Measurements from ENCODE around the gene H2BK1.

DNA sequence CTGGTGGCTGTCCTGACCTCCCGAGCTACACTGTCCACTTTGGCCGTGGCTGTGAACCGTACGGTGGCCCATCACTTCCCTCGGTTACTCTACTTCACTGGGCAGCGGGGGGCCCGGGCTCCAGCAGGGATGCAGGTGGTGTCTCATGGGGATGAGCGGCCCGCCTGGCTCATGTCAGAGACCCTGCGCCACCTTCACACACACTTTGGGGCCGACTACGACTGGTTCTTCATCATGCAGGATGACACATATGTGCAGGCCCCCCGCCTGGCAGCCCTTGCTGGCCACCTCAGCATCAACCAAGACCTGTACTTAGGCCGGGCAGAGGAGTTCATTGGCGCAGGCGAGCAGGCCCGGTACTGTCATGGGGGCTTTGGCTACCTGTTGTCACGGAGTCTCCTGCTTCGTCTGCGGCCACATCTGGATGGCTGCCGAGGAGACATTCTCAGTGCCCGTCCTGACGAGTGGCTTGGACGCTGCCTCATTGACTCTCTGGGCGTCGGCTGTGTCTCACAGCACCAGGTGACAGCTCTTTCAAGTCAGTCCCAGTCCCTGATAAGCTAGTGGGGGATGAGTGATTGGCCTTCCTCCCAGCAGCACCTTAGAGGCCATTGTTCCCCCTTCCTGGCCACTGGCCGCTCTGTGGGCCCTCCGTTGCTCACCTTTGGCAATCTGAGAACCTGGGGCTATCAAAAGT lies 25.0 kb upstream of the H2BK1 start:
- TF ChIP-seq EP300 (IDR thresholded peaks at IDR 0.05) = no peak
- TF ChIP-seq, protein P1, sequence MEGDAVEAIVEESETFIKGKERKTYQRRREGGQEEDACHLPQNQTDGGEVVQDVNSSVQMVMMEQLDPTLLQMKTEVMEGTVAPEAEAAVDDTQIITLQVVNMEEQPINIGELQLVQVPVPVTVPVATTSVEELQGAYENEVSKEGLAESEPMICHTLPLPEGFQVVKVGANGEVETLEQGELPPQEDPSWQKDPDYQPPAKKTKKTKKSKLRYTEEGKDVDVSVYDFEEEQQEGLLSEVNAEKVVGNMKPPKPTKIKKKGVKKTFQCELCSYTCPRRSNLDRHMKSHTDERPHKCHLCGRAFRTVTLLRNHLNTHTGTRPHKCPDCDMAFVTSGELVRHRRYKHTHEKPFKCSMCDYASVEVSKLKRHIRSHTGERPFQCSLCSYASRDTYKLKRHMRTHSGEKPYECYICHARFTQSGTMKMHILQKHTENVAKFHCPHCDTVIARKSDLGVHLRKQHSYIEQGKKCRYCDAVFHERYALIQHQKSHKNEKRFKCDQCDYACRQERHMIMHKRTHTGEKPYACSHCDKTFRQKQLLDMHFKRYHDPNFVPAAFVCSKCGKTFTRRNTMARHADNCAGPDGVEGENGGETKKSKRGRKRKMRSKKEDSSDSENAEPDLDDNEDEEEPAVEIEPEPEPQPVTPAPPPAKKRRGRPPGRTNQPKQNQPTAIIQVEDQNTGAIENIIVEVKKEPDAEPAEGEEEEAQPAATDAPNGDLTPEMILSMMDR (IDR thresholded peaks at IDR 0.05) = no peak

Data from upper lobe of left lung (tissue), 4 donors.